GM23248 (cell line): Measurements from ENCODE around the gene RRAS2.

Experiments
- EZH2 ChIP-seq: fragments of 200-600 bp; sonication (generic); IDR thresholded peaks from 2 replicates; pipeline ENCODE4 v1.6.1; 2018; ENCODE audit warnings: antibody characterized with exemption, mild to moderate bottlenecking; ENCODE audit not compliant: insufficient read depth, poor library complexity, severe bottlenecking
- EZH2phosphoT487 ChIP-seq: fragments of 200-600 bp; sonication (generic); IDR thresholded peaks from 2 replicates; pipeline ENCODE4 v1.6.1; 2018; ENCODE audit warnings: antibody characterized with exemption, moderate library complexity, mild to moderate bottlenecking, low read depth; ENCODE audit not compliant: insufficient read depth

DNA sequence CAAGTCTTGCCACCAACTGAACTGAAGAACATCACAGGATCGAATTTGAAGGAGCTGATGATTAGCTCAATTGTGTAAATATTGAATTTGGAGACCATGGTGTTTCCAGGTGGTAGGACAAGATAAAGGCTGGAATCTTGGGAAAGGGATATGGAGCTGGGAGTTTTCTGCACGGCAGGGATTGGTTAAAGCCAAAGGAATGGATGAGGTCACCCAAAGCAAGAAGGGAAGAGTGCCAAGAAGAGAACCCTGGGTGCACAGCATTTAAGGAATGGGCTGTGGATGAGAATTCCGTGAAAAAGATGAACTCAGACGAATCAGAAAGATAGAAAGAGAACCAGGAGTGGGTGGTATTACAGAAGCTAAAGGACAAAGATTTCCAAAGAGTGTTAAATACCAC lies 29.4 kb upstream of the RRAS2 start:
- TF ChIP-seq EZH2 (no peak), EZH2phosphoT487 (no peak)
